PFSK-1 (cell line): Measurements from ENCODE around the gene TUBAL3. TPM values are rescaled to one million over a fixed set of nuclear protein-coding genes. Genes with fewer than 3 reads are reported as not detected.

ENCODE experiments used
- FOXP2 ChIP-seq: optimal IDR thresholded peaks from 2 replicates; pipeline ENCODE3; 2011; ENCODE audit warnings: borderline replicate concordance, control low read depth, inconsistent platforms; ENCODE audit not compliant: insufficient read depth; ENCODE audit errors: extremely low read length, extremely low read depth
- POLR2AphosphoS5 ChIP-seq: IDR thresholded peaks from 2 replicates; pipeline ENCODE4 v1.6.1; 2012; ENCODE audit warnings: low read depth, mild to moderate bottlenecking, control low read depth, low read length, moderate library complexity
- REST ChIP-seq, 2 experiments: IDR thresholded peaks; 2 replicates each; pipeline versions ENCODE4 v1.6.1 to v1.8.0; 2011 to 2012; ENCODE audit warnings: low read depth in 2 of 2, low read length in 2 of 2, control low read depth in 1 of 2, inconsistent platforms in 1 of 2, mild to moderate bottlenecking in 1 of 2, moderate library complexity in 1 of 2; ENCODE audit not compliant: insufficient read depth in 1 of 2
- SIN3A ChIP-seq: IDR thresholded peaks from 2 replicates; pipeline ENCODE4 v1.6.1; 2012; ENCODE audit warnings: mild to moderate bottlenecking, low read length, moderate library complexity, borderline replicate concordance; ENCODE audit not compliant: insufficient read depth
- TAF1 ChIP-seq: IDR thresholded peaks from 2 replicates; pipeline ENCODE4 v1.6.1; 2012; ENCODE audit warnings: low read length, control low read depth, borderline replicate concordance; ENCODE audit not compliant: insufficient read depth
- polyA plus RNA-seq: library from polyadenylated mRNA; unstranded; fragments of >200 nt; gene quantifications from one replicate; pipeline ENCODE4 v1.2.1, GENCODE V29; 2012; ENCODE audit warnings: low read depth, missing spikeins; ENCODE audit not compliant: insufficient read length

TUBAL3 gene
- polyA plus RNA-seq = not detected

- TF ChIP-seq REST (IDR thresholded peaks at IDR 0.05; ENCODE audit: insufficient read depth in 1 of 2, low read depth in 2 of 2, low read length in 2 of 2) = no peak
- no peak for TF ChIP-seq SIN3A
- TF ChIP-seq TAF1 = no peak
These were observed at the start of gene TUBAL3 for GRCh38 chr10:5404208-5405041. TSS of gene TUBAL3 (minus strand) at chr10:5404828. CDS start at chr10:5404792, 36 bp downstream.

- TF ChIP-seq REST (IDR thresholded peaks at IDR 0.05; ENCODE audit: insufficient read depth in 1 of 2, low read depth in 2 of 2, low read length in 2 of 2) (no peak), TAF1 (no peak), FOXP2 (no peak), POLR2AphosphoS5 (no peak), SIN3A (no peak)
These were observed 49.3 kb upstream of the TUBAL3 start for GRCh38 chr10:5453749-5454489.

- TF ChIP-seq TAF1 = no peak
- TF ChIP-seq FOXP2 = no peak
- no peak for TF ChIP-seq POLR2AphosphoS5
- TF ChIP-seq REST (IDR thresholded peaks at IDR 0.05; ENCODE audit: insufficient read depth in 1 of 2, low read depth in 2 of 2, low read length in 2 of 2) = no peak
- TF ChIP-seq SIN3A = no peak
These were observed 46.2 kb upstream of the TUBAL3 start for GRCh38 chr10:5450605-5451384.

- no peak for TF ChIP-seq FOXP2
- no peak for TF ChIP-seq TAF1
- no peak for TF ChIP-seq REST (IDR thresholded peaks at IDR 0.05; ENCODE audit: insufficient read depth in 1 of 2, low read depth in 2 of 2, low read length in 2 of 2)
- no peak for TF ChIP-seq POLR2AphosphoS5
- TF ChIP-seq SIN3A = no peak
These were observed 45.2 kb upstream of the TUBAL3 start for GRCh38 chr10:5449823-5450222.
